WTC11 (cell line): Measurements from ENCODE around the gene C10orf90.

ENCODE experiments used
- E2F1 ChIP-seq: sonication (generic); formaldehyde crosslinking; IDR thresholded peaks from 2 replicates; pipeline ENCODE4 v1.8.0; 2022; ENCODE audit warnings: mild to moderate bottlenecking, missing genetic modification reagents
- PRDM15 ChIP-seq: sonication (generic); formaldehyde crosslinking; IDR thresholded peaks from 2 replicates; pipeline ENCODE4 v1.8.0; 2022; ENCODE audit warnings: missing genetic modification reagents
- SP1 ChIP-seq: sonication (generic); formaldehyde crosslinking; conservative IDR thresholded peaks from 2 replicates; pipeline ENCODE4 v1.8.1; 2022; ENCODE audit warnings: missing genetic modification reagents
- STAT6 ChIP-seq: sonication (generic); formaldehyde crosslinking; conservative IDR thresholded peaks from 2 replicates; pipeline ENCODE4 v1.8.1; 2023; ENCODE audit warnings: mild to moderate bottlenecking, low read depth, missing genetic modification reagents, moderate library complexity
- ZNF671 ChIP-seq: fragments of 250-450 bp; sonication (Bioruptor Pico); IDR thresholded peaks from 2 replicates; pipeline ENCODE4 v1.8.0; 2021; ENCODE audit warnings: mild to moderate bottlenecking
- TF ChIP-seq, protein P1 (sequence below): fragments of 200-600 bp; IDR thresholded peaks from 2 replicates; pipeline ENCODE4 v1.8.0; 2022; ENCODE audit warnings: antibody characterized with exemption

DNA sequence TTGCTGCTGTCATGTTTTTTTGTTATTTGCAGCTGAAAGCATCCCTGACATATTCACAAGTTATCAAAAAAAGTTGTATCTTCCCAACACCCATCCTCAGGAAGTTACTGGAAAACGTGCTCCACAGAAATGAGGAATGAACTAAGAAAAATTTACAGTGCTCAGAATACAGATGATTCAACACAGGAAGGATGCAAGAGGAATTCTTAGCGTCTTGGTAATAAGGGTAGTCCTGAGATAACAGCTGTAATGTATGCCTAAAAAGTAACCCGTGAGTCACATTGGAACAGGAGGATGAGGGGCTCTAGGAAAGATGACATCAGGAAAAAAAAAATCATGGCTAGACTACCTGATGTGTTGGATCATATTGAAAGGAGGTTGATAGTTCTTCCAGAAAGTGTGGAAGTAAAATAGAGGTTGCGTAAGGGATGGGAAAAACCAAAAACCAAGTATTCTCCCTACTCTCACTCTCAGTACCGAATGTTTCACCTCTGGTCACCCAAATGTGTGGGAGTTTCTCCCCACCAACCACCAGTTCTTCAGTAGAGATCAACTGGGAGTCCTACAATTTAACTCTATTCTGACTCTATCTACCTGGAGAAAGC is 286.1 kb downstream of the C10orf90 start:
- TF ChIP-seq SP1 = no peak
- TF ChIP-seq STAT6 (CRISPR knock-in tag) = no peak
- TF ChIP-seq, protein P1, sequence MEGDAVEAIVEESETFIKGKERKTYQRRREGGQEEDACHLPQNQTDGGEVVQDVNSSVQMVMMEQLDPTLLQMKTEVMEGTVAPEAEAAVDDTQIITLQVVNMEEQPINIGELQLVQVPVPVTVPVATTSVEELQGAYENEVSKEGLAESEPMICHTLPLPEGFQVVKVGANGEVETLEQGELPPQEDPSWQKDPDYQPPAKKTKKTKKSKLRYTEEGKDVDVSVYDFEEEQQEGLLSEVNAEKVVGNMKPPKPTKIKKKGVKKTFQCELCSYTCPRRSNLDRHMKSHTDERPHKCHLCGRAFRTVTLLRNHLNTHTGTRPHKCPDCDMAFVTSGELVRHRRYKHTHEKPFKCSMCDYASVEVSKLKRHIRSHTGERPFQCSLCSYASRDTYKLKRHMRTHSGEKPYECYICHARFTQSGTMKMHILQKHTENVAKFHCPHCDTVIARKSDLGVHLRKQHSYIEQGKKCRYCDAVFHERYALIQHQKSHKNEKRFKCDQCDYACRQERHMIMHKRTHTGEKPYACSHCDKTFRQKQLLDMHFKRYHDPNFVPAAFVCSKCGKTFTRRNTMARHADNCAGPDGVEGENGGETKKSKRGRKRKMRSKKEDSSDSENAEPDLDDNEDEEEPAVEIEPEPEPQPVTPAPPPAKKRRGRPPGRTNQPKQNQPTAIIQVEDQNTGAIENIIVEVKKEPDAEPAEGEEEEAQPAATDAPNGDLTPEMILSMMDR = no peak
- no peak for TF ChIP-seq E2F1 (CRISPR knock-in tag)
- TF ChIP-seq ZNF671 (CRISPR knock-in tag) = no peak
- no peak for TF ChIP-seq PRDM15
